Breast epithelium (tissue), 3 donors: ENCODE results near the gene CYP39A1.

Source experiments
- POLR2A ChIP-seq: fragments of 450-650 bp; IDR thresholded peaks from one replicate; pipeline ENCODE4 v1.6.1; 2016; ENCODE audit warnings: antibody characterized with exemption, mild to moderate bottlenecking, moderate library complexity
- POLR2AphosphoS5 ChIP-seq, 3 donors: sonication (generic); formaldehyde crosslinking; IDR thresholded peaks; one replicate each; pipeline ENCODE4 v1.6.1; 2017; ENCODE audit warnings: antibody characterized with exemption in 3 of 3
- TF ChIP-seq, protein P1 (sequence below), 3 donors: fragments of 450-650 bp; IDR thresholded peaks; one replicate each; pipeline ENCODE4 v1.5.1; 2016 to 2017; ENCODE audit warnings: antibody characterized with exemption in 3 of 3, mild to moderate bottlenecking in 3 of 3, moderate library complexity in 3 of 3

- TF ChIP-seq, protein P1, sequence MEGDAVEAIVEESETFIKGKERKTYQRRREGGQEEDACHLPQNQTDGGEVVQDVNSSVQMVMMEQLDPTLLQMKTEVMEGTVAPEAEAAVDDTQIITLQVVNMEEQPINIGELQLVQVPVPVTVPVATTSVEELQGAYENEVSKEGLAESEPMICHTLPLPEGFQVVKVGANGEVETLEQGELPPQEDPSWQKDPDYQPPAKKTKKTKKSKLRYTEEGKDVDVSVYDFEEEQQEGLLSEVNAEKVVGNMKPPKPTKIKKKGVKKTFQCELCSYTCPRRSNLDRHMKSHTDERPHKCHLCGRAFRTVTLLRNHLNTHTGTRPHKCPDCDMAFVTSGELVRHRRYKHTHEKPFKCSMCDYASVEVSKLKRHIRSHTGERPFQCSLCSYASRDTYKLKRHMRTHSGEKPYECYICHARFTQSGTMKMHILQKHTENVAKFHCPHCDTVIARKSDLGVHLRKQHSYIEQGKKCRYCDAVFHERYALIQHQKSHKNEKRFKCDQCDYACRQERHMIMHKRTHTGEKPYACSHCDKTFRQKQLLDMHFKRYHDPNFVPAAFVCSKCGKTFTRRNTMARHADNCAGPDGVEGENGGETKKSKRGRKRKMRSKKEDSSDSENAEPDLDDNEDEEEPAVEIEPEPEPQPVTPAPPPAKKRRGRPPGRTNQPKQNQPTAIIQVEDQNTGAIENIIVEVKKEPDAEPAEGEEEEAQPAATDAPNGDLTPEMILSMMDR (IDR thresholded peaks at IDR 0.05), result no peak
- TF ChIP-seq POLR2AphosphoS5 (IDR thresholded peaks at IDR 0.05), result no peak
- TF ChIP-seq POLR2A, result no peak
Observed at GRCh38 chr6:46521464-46521971, 131.1 kb downstream of the CYP39A1 start.
